ENCODE results near the gene KIF1B. TPM values are rescaled to one million over a fixed set of nuclear protein-coding genes. Genes with fewer than 3 reads are reported as not detected.

The KIF1B gene
- polyA plus RNA-seq, 1 experiment = 26.9 TPM

DNA sequence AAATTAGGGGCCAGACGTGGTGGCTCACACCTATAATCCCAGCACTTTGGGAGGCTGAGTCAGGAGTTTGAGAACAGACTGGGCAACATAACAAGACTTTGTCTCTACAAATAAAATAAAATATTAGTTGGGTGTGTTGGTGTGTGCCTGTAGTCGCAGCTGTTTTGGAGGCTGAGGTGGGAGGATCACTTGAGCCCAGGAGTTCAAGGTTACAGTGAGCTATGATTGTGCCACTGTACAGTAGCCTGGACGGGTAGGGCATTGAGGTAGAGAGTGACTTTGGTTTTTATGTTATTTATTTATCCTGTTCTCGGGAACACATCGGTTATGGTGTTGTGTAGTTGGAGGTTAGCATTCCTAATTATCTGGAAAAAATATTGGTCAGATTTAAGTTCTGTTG, 19.5 kb downstream of the KIF1B start:
- TF ChIP-seq, protein P1, sequence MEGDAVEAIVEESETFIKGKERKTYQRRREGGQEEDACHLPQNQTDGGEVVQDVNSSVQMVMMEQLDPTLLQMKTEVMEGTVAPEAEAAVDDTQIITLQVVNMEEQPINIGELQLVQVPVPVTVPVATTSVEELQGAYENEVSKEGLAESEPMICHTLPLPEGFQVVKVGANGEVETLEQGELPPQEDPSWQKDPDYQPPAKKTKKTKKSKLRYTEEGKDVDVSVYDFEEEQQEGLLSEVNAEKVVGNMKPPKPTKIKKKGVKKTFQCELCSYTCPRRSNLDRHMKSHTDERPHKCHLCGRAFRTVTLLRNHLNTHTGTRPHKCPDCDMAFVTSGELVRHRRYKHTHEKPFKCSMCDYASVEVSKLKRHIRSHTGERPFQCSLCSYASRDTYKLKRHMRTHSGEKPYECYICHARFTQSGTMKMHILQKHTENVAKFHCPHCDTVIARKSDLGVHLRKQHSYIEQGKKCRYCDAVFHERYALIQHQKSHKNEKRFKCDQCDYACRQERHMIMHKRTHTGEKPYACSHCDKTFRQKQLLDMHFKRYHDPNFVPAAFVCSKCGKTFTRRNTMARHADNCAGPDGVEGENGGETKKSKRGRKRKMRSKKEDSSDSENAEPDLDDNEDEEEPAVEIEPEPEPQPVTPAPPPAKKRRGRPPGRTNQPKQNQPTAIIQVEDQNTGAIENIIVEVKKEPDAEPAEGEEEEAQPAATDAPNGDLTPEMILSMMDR (IDR thresholded peaks at IDR 0.05; ENCODE audit: low read depth, low read length) = no peak
- CTCF ChIA-PET = no interaction called here
- H3K27me3 ChIP-seq (ENCODE audit: control insufficient read depth, insufficient read depth, low read length) = no peaks in the 10 kb centered on the region
- H3K27ac ChIP-seq (ENCODE audit: low read depth, low read length) = no peak overlapping the region
- no peak overlapping the region for H3K4me3 ChIP-seq (ENCODE audit: low read depth, low read length)
- H3K9me3 ChIP-seq (ENCODE audit: control insufficient read depth, insufficient read depth, low read length) = no peaks in the 10 kb centered on the region; the same call in 1 of the 2 replicates
- DNase-seq (ENCODE audit: low read depth, low spot score) = no peak
- POLR2A ChIA-PET = no interaction called here

DNA sequence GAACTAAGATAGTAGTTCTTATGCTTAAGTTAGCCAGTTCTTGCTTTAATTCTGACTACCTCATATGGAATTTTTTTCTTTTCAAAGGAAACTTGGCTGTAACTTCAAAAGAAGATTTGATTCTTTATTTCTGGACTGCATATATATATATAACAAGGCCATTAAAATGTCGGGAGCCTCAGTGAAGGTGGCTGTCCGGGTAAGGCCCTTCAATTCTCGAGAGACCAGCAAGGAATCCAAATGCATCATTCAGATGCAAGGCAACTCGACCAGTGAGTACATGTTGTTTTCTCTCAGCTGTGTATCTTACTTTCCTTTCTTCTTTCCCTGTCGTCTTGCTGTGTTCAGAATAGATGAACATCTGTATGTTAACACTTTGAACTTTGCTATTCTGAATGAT, 21.8 kb downstream of the KIF1B start:
- CTCF ChIA-PET = interaction anchor here (1.5 kb wide), 1 partner anchor 22 kb away, joined by 8 read pairs; the partner anchor contains the start of gene KIF1B
- H3K27ac ChIP-seq (ENCODE audit: low read depth, low read length) = no peak overlapping the region
- no peak for DNase-seq (ENCODE audit: low read depth, low spot score)

DNA sequence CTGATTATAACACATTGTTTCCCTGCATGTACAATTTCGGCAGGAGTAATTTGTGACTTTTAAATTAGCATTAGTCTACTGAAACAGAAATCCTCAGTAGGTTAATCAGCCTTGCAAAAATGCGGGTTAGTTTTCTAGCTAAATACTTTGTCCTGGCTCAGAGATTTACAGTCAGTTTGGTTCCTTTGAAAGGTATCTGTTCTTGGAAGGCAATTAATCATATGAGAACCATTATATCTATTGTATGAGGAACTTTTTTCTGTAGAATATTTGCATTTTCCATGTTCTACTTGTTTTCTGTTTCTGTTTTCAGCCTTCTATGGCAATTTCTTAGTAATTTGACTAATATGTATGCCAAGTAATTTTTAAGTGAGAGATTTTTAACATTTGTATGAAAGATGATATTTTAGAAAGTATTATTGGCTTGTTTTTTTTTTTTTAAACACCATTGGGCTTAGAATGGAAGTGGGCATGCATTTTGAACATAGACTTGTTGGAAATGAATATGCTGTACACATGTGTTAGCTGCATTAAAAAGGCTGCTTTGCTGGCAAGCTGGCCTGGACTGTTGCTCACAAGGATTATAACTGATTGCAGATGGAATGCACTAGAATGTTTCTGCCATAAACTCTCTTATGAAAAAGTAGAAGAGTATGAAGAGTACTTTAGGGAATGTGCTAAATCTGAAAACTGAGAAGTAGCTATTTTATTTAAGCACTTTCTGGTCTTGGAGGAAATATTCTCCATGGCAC, 26.2 kb downstream of the KIF1B start:
- Histone ChIP-seq H3K27ac (ENCODE audit: low read depth, low read length) (no peak overlapping the region), H3K9me3 (ENCODE audit: control insufficient read depth, insufficient read depth, low read length) (no peaks in the 10 kb centered on the region), H3K4me3 (ENCODE audit: low read depth, low read length) (no peak overlapping the region), H3K27me3 (ENCODE audit: control insufficient read depth, insufficient read depth, low read length) (no peaks in the 10 kb centered on the region)
- ChIA-PET POLR2A (interaction anchor here (1.0 to 1.6 kb wide), 2 partner anchors 16 to 26 kb away, joined by 3 to 4 read pairs; partner anchors contain the start of gene KIF1B), CTCF (interaction anchor here (0.5 to 1.7 kb wide), 3 partner anchors 21 to 27 kb away, joined by 3 to 8 read pairs (median 5); partner anchors contain the start of gene KIF1B)
- no peak for DNase-seq (ENCODE audit: low read depth, low spot score)
- TF ChIP-seq, protein P1 (IDR thresholded peaks at IDR 0.05; ENCODE audit: low read depth, low read length) = no peak

More for the DNA sequence above, 21.8 kb downstream of the KIF1B start:
- TF ChIP-seq, protein P1 (IDR thresholded peaks at IDR 0.05; ENCODE audit: low read depth, low read length) = no peak
- Histone ChIP-seq H3K27me3 (ENCODE audit: control insufficient read depth, insufficient read depth, low read length) (no peaks in the 10 kb centered on the region), H3K9me3 (ENCODE audit: control insufficient read depth, insufficient read depth, low read length) (no peaks in the 10 kb centered on the region), H3K4me3 (ENCODE audit: low read depth, low read length) (no peak overlapping the region)
- POLR2A ChIA-PET = no interaction called here

DNA sequence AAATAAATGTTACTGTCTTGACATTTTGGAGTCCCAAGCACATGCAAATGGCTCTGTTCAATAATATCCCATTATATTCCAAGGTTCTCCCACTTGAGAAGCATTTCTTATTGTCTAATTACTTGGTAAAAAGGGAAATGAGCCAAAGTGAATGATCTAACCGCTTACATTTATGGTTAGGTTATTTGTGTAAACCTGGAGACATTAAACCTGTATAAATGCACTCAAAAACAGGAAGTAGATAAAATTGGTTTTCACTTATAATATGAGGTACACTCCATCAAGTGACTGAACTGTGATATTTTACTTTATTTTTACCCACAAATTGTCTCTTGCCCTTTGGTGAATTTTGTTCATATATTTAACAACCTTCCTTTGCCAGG, 26.8 kb downstream of the KIF1B start:
- Histone ChIP-seq H3K27ac (ENCODE audit: low read depth, low read length) (no peak overlapping the region), H3K27me3 (ENCODE audit: control insufficient read depth, insufficient read depth, low read length) (no peaks in the 10 kb centered on the region), H3K4me3 (ENCODE audit: low read depth, low read length) (no peak overlapping the region), H3K9me3 (ENCODE audit: control insufficient read depth, insufficient read depth, low read length) (no peaks in the 10 kb centered on the region)
- TF ChIP-seq, protein P1 (IDR thresholded peaks at IDR 0.05; ENCODE audit: low read depth, low read length) = no peak
- ChIA-PET POLR2A (interaction anchor here (1.0 to 1.6 kb wide), 2 partner anchors 16 to 27 kb away, joined by 3 to 4 read pairs; partner anchors contain the start of gene KIF1B), CTCF (interaction anchor here (1.0 kb wide), 1 partner anchor 27 kb away, joined by 5 read pairs; the partner anchor contains the start of gene KIF1B)
- DNase-seq (ENCODE audit: low read depth, low spot score) = no peak

DNA sequence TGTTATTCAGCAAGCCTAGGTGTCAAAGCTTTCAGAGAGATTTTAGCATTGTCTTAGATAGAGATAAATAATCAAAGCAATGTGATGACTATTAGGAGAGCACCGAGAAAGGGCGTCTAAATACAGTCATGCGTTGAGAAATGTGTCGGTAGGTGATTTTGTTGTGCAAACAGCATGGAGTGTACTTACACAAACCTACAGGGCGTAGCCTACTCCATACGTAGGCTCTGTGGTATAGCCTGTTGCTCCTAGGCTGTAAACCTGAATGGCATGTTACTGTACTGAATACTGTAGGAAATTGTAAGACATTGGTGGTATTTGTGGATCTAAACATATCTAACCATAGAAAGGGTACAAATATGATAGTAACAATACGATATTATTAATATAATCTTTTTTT, 31.8 kb downstream of the KIF1B start:
- Histone ChIP-seq H3K9me3 (ENCODE audit: control insufficient read depth, insufficient read depth, low read length) (no peaks in the 10 kb centered on the region), H3K4me3 (ENCODE audit: low read depth, low read length) (no peak overlapping the region), H3K27ac (ENCODE audit: low read depth, low read length) (no peak overlapping the region), H3K27me3 (ENCODE audit: control insufficient read depth, insufficient read depth, low read length) (no peaks in the 10 kb centered on the region)
- ChIA-PET POLR2A (no interaction called here), CTCF (no interaction called here)
- TF ChIP-seq, protein P1 (IDR thresholded peaks at IDR 0.05; ENCODE audit: low read depth, low read length) = no peak
- no peak for DNase-seq (ENCODE audit: low read depth, low spot score)

All from AG04450 (cell line).